ENCODE data around the gene BTBD18.

Gene BTBD18, protein sequence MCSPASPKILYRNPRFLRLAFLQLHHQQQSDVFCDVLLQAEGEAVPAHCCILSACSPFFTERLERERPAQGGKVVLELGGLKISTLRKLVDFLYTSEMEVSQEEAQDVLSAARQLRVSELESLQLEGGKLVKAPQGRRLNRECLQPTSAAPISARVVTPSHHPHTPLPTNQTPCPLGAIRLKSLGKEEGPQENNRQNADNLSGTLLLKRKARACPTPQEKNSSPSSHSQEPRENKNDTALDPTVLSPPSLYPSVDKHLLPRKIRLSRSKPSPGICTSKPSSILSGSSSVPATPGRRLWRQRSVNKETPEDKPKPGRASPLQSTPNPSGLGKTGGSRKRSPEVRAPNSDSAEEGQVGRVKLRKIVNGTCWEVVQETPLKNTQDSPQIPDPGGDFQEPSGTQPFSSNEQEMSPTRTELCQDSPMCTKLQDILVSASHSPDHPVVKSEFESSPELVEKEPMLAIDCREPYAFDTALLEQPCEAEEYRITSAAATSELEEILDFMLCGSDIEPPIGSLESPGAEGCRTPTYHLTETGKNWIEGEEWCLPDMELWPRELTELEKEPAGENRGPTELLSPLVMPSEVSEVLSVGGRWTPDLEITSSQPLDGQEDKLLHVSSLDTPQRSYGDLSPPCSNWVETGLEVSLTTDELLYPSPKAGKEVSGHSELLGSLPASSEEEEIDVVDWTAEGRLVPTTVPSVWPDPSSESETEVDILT

DNA sequence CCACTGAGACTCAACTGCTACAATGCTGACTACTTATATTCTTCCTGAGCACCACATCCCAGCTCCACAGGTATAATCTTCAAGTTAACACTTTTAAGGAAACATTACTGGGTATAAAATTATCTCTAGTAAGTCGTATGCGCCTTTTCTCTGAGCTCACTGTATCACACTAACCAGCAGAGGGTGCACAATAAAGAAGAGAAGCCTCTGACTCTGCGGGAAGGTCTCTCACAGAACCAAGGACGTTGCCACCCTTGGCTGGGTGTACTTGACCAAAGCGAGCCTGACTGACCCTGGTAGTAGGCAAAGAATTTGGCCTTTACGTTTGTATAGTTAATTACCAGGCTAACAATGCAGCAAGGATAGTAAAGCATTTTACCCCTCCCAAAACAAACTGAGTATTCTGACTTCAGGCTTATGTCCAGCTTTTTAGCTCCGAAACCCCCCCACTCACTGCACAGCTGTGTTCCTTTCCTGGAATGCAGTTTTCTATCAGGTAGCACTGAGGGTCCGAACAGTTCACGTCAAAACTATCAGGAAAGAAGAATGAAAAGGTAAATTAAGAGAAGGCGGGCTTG lies at the start of gene BTBD18:
TSS of gene BTBD18 (minus strand) at position 144 of the 578 bp plus-strand sequence. CDS start 631 bp downstream, outside the sequence.
- no peak within 1 kb of the TSS for H3K4me3 Mint-ChIP-seq

DNA sequence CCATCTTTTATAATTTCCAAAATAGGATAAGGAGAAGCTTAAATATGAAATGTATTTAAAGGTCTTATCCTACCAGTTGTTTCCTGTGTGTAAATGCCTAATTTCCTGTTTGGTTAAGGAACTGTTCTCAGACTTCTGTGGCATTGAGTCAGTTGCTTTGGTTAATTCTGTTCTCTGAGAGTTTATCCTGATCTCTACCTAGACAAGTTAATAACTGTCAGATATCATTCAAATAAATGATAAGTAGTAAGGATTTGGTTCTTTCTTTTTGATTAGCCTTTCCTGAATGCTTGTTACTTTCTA lies 49.5 kb upstream of the BTBD18 start:
- Mint-ChIP-seq H3K27me3 (no peaks in the 10 kb centered on the region), H3K9me3 (no peaks in the 10 kb centered on the region), H3K4me1 (peaks cover 19 to 37% of the 10 kb centered on the region in 2 donors), H3K27ac (no peak overlapping the region), H3K36me3 (peaks cover 40 to 49% of the 10 kb centered on the region in 2 donors), H3K4me3 (no peak overlapping the region)
- DNase-seq (no peak), ATAC-seq (replicated peaks) (no peak)

More for the DNA sequence above, at the start of gene BTBD18:
- H3K27ac Mint-ChIP-seq = peak within 1 kb of the TSS; percentile 62
- H3K27me3 Mint-ChIP-seq = no peaks in the 10 kb centered on the region
- H3K4me1 Mint-ChIP-seq = peaks cover 12 to 19% of the 10 kb centered on the region in 2 donors
- DNase-seq (no peak), ATAC-seq (replicated peaks) (peak; percentile 52 to 56)
- no peaks in the 10 kb centered on the region for H3K9me3 Mint-ChIP-seq
- peaks cover 26 to 33% of the 10 kb centered on the region in 2 donors for H3K36me3 Mint-ChIP-seq

DNA sequence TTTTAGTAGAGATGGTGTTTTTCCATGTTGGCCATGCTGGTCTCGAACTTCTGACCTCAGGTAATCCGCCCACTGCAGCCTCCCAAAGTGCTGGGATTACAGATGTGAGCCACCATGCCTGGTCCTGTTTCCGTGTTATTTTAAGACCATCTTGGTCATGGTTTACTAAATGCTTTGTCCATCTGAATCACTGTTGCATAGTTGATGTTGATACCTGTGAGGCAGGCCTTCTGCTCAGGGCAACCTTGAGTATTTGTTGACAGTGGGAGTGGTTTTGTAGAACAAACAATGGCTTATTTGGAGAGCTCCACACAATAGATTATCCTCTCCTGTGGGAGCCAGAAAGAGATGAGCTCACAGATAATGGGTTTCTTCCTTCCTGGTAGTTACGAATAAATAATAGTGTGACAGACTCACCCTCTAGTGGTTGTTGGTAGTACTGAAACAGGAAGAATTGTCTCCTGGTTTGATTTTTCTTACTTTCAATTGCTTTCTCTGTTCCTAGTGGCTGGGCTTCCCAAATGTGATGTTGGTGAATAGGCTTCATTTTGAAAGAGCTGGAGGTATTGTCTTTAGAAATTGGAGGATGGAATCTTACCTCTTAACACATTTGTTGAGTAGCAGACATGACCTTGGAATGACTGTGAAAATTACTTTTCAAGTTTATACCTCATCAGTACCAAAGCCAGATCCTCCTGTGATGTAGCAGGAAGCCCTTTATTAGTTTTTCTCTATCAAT lies 49.0 kb upstream of the BTBD18 start:
- Mint-ChIP-seq H3K27ac (peak overlapping the region; percentile 57), H3K4me1 (peaks cover 23 to 41% of the 10 kb centered on the region in 2 donors), H3K27me3 (no peaks in the 10 kb centered on the region), H3K9me3 (peaks cover 0 to 2% of the 10 kb centered on the region in 2 donors), H3K4me3 (no peak overlapping the region), H3K36me3 (peaks cover 40 to 49% of the 10 kb centered on the region in 2 donors)
- peak; percentile 79 to 80 for ATAC-seq (replicated peaks)
- no peak for DNase-seq

DNA sequence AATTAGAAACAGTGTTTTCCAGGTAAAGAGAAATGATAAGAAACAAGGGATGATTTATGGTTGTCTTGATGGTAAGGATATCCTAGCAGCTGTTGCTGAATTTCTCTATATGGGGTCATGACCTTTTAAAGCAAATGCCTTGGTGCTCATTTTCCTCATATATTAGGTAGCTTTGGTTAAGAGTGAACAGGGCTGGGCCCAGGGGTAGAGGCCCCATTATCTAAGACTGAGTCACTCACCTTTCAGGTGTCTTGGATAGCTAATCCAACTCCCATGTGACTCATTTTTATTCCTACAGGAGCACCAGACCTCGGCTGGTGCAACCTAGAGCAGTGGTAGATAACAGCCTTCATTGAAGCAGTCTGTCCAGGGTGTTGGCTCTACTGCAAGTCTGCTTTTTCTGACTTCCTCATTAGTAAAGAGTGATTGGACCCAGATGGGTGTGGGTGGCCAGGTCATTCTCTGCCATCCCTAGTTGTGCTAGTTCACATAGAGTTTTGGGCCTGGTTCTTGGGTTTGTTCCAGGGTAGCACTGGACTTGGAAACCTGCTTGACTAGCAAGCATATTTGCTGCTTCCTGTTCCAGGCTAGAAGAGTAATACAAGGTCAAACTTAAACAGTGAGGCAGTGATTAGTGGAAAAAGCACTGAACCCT lies 47.4 kb upstream of the BTBD18 start:
- Mint-ChIP-seq H3K27ac (peak overlapping the region; percentile 94), H3K36me3 (peaks cover 44% of the 10 kb centered on the region in 2 donors), H3K9me3 (peaks cover 0 to 2% of the 10 kb centered on the region in 2 donors), H3K4me1 (peaks cover 26 to 47% of the 10 kb centered on the region in 2 donors), H3K4me3 (no peak overlapping the region), H3K27me3 (no peaks in the 10 kb centered on the region)
- DNase-seq = no peak
- ATAC-seq (replicated peaks) = peak; percentile 81 to 83

DNA sequence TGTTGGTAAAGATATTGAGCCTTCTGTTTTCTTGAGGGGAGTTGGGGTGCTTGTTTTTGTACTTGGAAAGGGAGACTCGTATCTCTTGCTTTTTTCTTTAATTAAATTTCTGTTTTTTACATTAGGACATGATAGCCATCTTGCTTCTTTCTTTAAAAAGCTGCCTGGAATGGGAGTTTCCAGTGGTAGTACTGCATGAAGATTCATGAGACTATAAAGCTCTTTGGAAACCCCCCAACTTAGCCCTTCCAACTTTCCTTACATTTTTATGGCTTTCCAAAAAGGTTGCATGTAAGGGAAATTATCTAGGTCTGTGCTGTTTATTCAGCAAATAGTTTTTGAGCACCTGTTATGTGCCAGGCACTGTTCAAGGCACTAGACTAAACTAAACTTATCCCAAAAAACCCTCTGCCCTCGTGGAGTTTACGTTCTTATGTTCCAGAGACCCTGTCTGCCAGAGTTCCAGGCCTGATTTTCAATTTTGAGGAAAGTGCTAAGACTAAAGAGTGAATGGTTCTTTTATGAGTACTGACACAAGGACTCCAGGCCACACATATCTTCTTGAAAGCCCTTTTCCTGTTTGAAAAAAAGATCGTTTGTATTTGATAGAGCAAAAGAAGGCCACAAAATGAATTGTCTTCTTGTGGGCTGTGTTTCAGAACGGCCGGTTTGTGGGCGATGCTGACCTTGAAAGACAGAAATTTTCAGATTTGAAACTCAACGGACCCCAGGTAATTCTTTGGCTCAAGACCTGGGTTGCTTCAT lies 41.9 kb upstream of the BTBD18 start:
- H3K4me1 Mint-ChIP-seq = peaks cover 32 to 64% of the 10 kb centered on the region in 2 donors
- ATAC-seq (replicated peaks) (no peak), DNase-seq (no peak)
- H3K9me3 Mint-ChIP-seq = peaks cover 0 to 2% of the 10 kb centered on the region in 2 donors
- H3K27ac Mint-ChIP-seq = peak overlapping the region; percentile 91
- H3K4me3 Mint-ChIP-seq = no peak overlapping the region
- peaks cover 33 to 44% of the 10 kb centered on the region in 2 donors for H3K36me3 Mint-ChIP-seq
- H3K27me3 Mint-ChIP-seq = no peaks in the 10 kb centered on the region

DNA sequence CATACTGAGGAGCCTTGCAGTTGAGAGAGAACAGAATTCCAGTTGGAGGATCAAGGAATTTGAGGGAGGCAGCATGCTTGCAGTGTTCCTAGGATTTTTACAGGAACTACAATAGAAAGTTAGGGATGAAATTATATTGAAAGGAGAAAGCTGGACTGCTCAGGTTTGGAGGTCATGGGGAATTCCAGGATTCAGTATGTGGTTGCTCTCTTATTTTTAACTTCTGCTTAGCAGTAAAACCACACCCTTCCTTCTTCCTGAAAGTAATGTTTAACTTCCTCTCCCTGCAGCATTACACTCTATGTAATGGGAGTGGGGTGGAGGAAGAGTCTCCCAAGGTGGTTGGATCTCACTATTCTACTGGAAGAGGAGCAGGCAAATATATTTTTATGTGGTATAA lies 41.3 kb upstream of the BTBD18 start:
- Mint-ChIP-seq H3K4me3 (peak overlapping the region; percentile 59 to 64), H3K9me3 (peaks cover 0 to 2% of the 10 kb centered on the region in 2 donors), H3K36me3 (peaks cover 29 to 38% of the 10 kb centered on the region in 2 donors), H3K27me3 (no peaks in the 10 kb centered on the region), H3K4me1 (peaks cover 32 to 64% of the 10 kb centered on the region in 2 donors), H3K27ac (peak overlapping the region; percentile 91)
- ATAC-seq (replicated peaks) (peak; percentile 36 to 50), DNase-seq (peak; percentile 8)

DNA sequence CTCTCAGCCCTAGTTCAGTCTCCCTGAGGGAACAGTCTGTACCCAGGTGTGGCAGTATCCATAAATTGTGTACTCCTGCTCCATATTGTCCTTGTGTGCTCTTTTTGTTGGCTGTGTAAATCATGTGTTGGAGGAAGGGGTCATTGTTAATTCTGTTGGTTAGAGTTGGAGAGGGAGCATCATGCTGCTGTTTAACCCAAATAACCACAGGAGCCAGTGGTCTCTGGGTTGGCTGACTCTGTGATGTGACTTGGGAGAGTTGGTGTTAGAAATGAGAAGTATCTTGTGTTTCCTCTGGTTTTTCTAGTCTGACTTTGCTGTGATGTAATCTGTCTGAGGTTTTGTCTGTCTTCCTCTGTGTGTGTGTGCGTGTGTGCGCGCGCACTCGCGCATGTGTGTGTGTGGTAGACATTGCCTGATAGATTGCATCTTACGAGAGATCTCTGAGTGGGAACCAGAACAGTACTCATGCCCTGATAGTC lies 40.5 kb upstream of the BTBD18 start:
- H3K4me3 Mint-ChIP-seq = peak overlapping the region; percentile 59 to 63
- DNase-seq = peak; percentile 70
- peak overlapping the region; percentile 90 for H3K27ac Mint-ChIP-seq
- no peaks in the 10 kb centered on the region for H3K27me3 Mint-ChIP-seq
- H3K9me3 Mint-ChIP-seq = peaks cover 0 to 2% of the 10 kb centered on the region in 2 donors
- peaks cover 26 to 37% of the 10 kb centered on the region in 2 donors for H3K36me3 Mint-ChIP-seq
- peaks cover 33 to 70% of the 10 kb centered on the region in 2 donors for H3K4me1 Mint-ChIP-seq
- peak; percentile 89 to 91 for ATAC-seq (replicated peaks)

DNA sequence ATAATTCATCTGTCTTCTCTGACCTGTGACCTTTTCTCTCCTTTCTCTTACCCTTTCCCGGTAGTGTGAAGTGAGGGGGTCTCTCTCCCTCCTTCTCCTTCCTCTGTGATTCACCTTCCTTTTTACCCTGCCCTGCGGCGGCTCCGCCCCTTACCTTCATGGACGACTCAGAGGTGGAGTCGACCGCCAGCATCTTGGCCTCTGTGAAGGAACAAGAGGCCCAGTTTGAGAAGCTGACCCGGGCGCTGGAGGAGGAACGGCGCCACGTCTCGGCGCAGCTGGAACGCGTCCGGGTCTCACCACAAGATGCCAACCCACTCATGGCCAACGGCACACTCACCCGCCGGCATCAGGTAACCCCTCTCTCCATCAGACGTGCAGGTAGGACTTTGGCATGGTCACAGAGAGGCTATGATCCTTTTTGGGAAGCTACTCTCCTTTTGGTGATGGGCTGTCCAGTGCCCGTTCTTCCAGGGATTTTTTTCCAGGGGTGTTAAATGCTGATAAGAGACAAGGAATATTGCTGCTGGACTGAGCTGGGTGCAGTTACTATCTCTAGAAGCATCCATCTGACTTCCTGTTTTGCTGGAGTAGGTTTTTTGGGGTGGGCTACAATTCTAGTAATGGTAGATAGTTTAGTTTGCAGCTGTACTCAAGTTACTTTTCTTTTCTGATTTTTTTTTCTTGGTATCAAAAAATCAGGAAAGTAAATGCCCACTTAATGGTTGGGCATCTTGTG lies 39.9 kb upstream of the BTBD18 start:
- peaks cover 36 to 73% of the 10 kb centered on the region in 2 donors for H3K4me1 Mint-ChIP-seq
- ATAC-seq (replicated peaks) = peak; percentile 6 to 10

DNA sequence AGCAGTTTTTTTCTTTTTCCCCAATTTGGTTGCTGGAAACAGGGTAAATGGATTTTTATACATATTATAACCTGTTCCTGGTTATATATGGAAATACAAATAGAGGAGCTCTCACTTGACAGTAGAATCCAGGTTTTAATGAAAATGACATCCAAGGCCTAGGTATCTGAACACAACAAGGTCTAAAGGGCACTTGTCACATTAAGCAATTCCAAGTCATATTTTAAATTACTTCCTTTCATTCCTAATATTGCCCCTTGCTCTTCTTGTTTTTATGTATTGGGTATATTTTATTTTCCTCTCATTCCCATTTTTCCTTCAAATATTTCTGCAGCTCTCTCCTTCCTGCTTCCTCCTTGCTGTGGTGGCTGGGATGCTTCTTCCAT lies 37.1 kb upstream of the BTBD18 start:
- no peaks in the 10 kb centered on the region for H3K9me3 Mint-ChIP-seq
- peaks cover 11 to 27% of the 10 kb centered on the region in 2 donors for H3K36me3 Mint-ChIP-seq
- no peak overlapping the region for H3K4me3 Mint-ChIP-seq
- peaks cover 40 to 80% of the 10 kb centered on the region in 2 donors for H3K4me1 Mint-ChIP-seq
- H3K27me3 Mint-ChIP-seq = no peaks in the 10 kb centered on the region
- no peak overlapping the region for H3K27ac Mint-ChIP-seq
- ATAC-seq (replicated peaks) (no peak), DNase-seq (no peak)

More for the DNA sequence above, 39.9 kb upstream of the BTBD18 start:
- Mint-ChIP-seq H3K27me3 (no peaks in the 10 kb centered on the region), H3K27ac (peak overlapping the region; percentile 90), H3K9me3 (peaks cover 0 to 2% of the 10 kb centered on the region in 2 donors), H3K36me3 (peaks cover 22 to 35% of the 10 kb centered on the region in 2 donors), H3K4me3 (peak overlapping the region in 1 of 2 donors; percentile 59)
- DNase-seq = no peak

DNA sequence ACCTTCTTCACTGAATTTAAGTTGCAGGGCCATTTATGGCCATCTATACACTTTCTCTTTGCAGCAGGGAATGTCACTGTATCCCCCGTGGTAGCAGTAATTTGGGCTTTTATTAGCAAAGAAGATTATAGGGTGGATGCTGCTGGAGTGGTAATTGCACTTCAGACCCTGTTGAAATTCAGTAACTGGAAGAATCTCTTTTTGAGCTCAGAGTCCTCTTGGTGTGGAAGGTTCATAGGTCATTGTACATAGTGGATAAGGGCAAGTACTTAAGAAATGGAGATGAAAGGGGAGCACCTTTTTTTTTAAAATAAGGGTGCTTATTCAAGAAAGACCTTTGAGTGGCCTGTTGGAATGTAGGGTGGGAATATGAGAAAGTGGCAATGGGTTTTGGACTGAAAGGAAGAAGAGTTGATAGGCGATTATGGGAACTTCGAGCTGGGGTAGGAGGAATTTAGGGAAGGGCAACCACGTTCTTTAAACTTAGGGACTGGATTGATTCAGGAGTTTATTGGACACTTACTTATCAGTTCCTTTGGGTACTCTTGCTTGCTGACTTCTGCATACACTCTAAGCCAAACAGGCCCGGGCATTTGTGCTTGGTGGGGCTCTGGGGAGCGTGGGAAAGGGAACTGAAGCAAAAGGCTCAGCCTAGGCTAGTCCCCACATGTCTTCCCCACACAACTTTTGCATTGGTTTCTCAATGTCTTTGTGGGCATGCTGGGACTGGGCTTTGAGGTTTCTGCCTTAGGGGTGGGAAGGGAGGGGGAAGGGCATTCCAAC lies 36.5 kb upstream of the BTBD18 start:
- DNase-seq = no peak
- peak in 1 of 2 donors; percentile 29 for ATAC-seq (replicated peaks)
- Mint-ChIP-seq H3K9me3 (no peaks in the 10 kb centered on the region), H3K4me1 (peaks cover 38 to 77% of the 10 kb centered on the region in 2 donors), H3K36me3 (peaks cover 11 to 26% of the 10 kb centered on the region in 2 donors), H3K27ac (peak overlapping the region; percentile 6), H3K27me3 (no peaks in the 10 kb centered on the region), H3K4me3 (no peak overlapping the region)

DNA sequence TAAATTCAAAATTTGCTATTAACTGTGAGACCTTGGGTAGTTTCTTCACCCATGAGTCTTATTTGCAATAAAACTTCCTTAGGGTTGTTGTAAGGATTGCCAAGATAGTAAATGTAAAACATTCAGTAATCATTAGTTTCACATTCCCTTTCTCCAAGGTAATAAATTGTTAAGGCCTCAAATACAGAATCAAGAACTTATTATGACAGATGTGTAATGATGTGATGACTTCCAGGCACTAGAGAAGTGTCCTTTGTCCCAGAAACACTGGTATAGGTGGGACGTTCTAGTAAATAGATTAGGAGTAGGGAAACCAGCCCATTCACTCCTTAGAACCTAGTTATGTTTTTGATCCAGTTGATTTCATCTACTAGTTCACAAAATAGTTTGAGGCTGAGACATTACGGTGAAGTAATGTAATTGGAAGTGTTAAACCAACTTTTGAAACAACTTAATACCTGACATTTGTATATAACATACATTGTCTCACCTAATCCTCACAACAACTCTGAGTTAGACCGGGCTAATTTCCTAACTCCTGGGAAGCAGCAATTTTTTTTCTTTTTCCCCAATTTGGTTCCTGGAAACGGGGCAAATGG lies 35.5 kb upstream of the BTBD18 start:
- H3K4me1 Mint-ChIP-seq = peaks cover 33 to 75% of the 10 kb centered on the region in 2 donors
- no peak overlapping the region for H3K4me3 Mint-ChIP-seq
- no peaks in the 10 kb centered on the region for H3K27me3 Mint-ChIP-seq
- H3K9me3 Mint-ChIP-seq = no peaks in the 10 kb centered on the region
- H3K36me3 Mint-ChIP-seq = peaks cover 17 to 33% of the 10 kb centered on the region in 2 donors
- H3K27ac Mint-ChIP-seq = no peak overlapping the region
- DNase-seq = no peak
- ATAC-seq (replicated peaks) = no peak

Data from stimulated activated naive B cell treated with anti-CD40 and anti-IgM and Interleukin-4, amounts not matched to agents 10 μg/mL and 1 μg/mL and 100 μg/mL, for 72 hours (primary cell).